Brain microvascular endothelial cell (primary cell): ENCODE results near the gene ST6GALNAC4.

ENCODE experiments used
- DNase-seq: peaks from one replicate; pipeline ENCODE4 v3.0.0-alpha.2; 2020
- H3K27ac ChIP-seq: fragments of 250-450 bp; sonication (Bioruptor Pico); 2 replicates; pipeline ENCODE4 v1.5.1; 2020; ENCODE audit warnings: mild to moderate bottlenecking, moderate library complexity
- H3K27me3 ChIP-seq: fragments of 250-450 bp; sonication (Bioruptor Pico); replicated peaks from 2 replicates; pipeline ENCODE4 v1.5.1; 2020; ENCODE audit warnings: mild to moderate bottlenecking
- H3K36me3 ChIP-seq: fragments of 250-450 bp; sonication (Bioruptor Pico); replicated peaks from 2 replicates; pipeline ENCODE4 v1.5.1; 2020; ENCODE audit warnings: mild to moderate bottlenecking
- H3K4me3 ChIP-seq: 2 replicates; pipeline ENCODE4 v1.5.1; 2011; ENCODE audit warnings: low read depth, mild to moderate bottlenecking, control low read depth, low read length, moderate library complexity
- CTCF ChIP-seq: IDR thresholded peaks from 2 replicates; pipeline ENCODE4 v1.5.1; 2011; ENCODE audit warnings: low read depth, mild to moderate bottlenecking, moderate library complexity, low read length, control low read depth, inconsistent platforms; ENCODE audit errors: missing control alignments
- in situ Hi-C: cut with HindIII; loops from 2 replicates; pipeline ENCODE4 v1.10.0; 2017; ENCODE audit warnings: low sequenced_read_pairs, low pct_ligation_motif_present

Gene ST6GALNAC4

GRCh38 chr9:127916720-127917581, at the start of gene ST6GALNAC4:
Gene ST6GALNAC4, minus strand, starts transcription at chr9:127917041. Its CDS starts 622 bp downstream, at chr9:127916419.
- no peaks in the 10 kb centered on the region for H3K27me3 ChIP-seq
- in situ Hi-C loops, result no loop called here
- DNase-seq, result peak; percentile 88
- H3K27ac ChIP-seq, result no peak within 1 kb of the TSS
- TF ChIP-seq CTCF, result no peak
- peaks cover 13% of the 10 kb centered on the region for H3K36me3 ChIP-seq
- H3K4me3 ChIP-seq, result peak within 1 kb of the TSS; percentile 72

GRCh38 chr9:127965953-127966352, 49.1 kb upstream of the ST6GALNAC4 start:
- in situ Hi-C loops, result no loop called here
- no peak for DNase-seq
- Histone ChIP-seq H3K36me3 (no peaks in the 10 kb centered on the region), H3K27ac (peak overlapping the region; percentile 72), H3K27me3 (no peaks in the 10 kb centered on the region), H3K4me3 (peak overlapping the region; percentile 5)
- no peak for TF ChIP-seq CTCF

- Histone ChIP-seq H3K36me3 (no peaks in the 10 kb centered on the region), H3K27me3 (no peaks in the 10 kb centered on the region), H3K27ac (no peak overlapping the region), H3K4me3 (no peak overlapping the region)
- no peak for DNase-seq
- in situ Hi-C loops, result no loop called here
- no peak for TF ChIP-seq CTCF
These were observed 46.7 kb upstream of the ST6GALNAC4 start for GRCh38 chr9:127963359-127964064.

GRCh38 chr9:127963041-127963358, 46.2 kb upstream of the ST6GALNAC4 start:
- Histone ChIP-seq H3K27me3 (no peaks in the 10 kb centered on the region), H3K27ac (no peak overlapping the region), H3K36me3 (no peaks in the 10 kb centered on the region), H3K4me3 (no peak overlapping the region)
- in situ Hi-C loops, result no loop called here
- TF ChIP-seq CTCF, result no peak
- no peak for DNase-seq

- in situ Hi-C loops, result no loop called here
- H3K27ac ChIP-seq, result no peak overlapping the region
- DNase-seq, result no peak
- H3K4me3 ChIP-seq, result no peak overlapping the region
- no peak for TF ChIP-seq CTCF
- no peaks in the 10 kb centered on the region for H3K36me3 ChIP-seq
- no peaks in the 10 kb centered on the region for H3K27me3 ChIP-seq
These were observed 45.4 kb upstream of the ST6GALNAC4 start for GRCh38 chr9:127962278-127962677.
